Measurements from ENCODE around the gene CALU. TPM values are rescaled to one million over a fixed set of nuclear protein-coding genes. Genes with fewer than 3 reads are reported as not detected.

Gene CALU
- total and polyA plus RNA-seq, 10 of the 15 experiments (the other 5 are each of a cell fraction or from before 2014, with no cell fraction given), result 31.2 to 75.6 (median 42.1) TPM

DNA sequence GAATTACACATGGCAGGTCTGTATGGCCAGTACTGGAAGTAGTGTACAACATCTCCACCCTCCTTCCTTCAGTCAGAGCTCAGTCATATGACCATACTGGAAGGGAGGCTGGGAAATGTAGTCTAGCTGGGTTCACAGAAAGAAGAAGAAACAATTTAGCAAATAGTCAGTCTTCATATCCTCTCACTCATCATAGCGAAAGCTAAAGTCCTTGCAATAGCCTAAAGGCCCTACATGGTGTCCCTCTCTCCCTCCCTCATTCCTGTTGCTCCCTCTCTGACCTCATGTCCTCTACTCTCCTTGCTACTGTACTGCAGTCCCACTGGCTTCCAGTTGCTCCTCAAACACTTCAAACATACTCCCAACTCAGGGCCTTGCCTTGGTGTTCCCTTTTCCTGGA, 4.3 kb upstream of the CALU start (continued):
- TF ChIP-seq, protein P1, sequence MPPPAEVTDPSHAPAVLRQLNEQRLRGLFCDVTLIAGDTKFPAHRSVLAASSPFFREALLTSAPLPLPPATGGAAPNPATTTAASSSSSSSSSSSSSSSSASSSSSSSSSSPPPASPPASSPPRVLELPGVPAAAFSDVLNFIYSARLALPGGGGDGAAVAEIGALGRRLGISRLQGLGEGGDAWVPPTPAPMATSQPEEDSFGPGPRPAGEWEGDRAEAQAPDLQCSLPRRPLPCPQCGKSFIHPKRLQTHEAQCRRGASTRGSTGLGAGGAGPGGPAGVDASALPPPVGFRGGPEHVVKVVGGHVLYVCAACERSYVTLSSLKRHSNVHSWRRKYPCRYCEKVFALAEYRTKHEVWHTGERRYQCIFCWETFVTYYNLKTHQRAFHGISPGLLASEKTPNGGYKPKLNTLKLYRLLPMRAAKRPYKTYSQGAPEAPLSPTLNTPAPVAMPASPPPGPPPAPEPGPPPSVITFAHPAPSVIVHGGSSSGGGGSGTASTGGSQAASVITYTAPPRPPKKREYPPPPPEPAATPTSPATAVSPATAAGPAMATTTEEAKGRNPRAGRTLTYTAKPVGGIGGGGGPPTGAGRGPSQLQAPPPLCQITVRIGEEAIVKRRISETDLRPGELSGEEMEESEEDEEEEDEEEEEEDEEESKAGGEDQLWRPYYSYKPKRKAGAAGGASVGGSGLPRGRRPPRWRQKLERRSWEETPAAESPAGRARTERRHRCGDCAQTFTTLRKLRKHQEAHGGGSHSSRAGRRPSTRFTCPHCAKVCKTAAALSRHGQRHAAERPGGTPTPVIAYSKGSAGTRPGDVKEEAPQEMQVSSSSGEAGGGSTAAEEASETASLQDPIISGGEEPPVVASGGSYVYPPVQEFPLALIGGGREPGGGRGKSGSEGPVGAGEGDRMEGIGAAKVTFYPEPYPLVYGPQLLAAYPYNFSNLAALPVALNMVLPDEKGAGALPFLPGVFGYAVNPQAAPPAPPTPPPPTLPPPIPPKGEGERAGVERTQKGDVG (CRISPR knock-in tag; IDR thresholded peaks at IDR 0.05), result no peak
- no peak for TF ChIP-seq SMAD1 (IDR thresholded peaks at IDR 0.05; ENCODE audit: low read depth, partially characterized antibody)
- no peak for TF ChIP-seq EGR1 (IDR thresholded peaks at IDR 0.05; ENCODE audit: borderline replicate concordance in 1 of 2, low read depth in 2 of 2, low read length in 2 of 2)
- no peak for TF ChIP-seq MTA2 (IDR thresholded peaks at IDR 0.05; ENCODE audit: low read depth)

GRCh38 chr7:128735436-128735835, 3.7 kb upstream of the CALU start:
- no TSS peak for BruUV-seq (replicated peaks)
- Histone ChIP-seq H3K36me3 (ENCODE audit: control insufficient read depth in 2 of 2, insufficient read depth in 2 of 2, low read length in 1 of 2) (no peaks in the 10 kb centered on the region), H3K27me3 (replicated peaks in 1 of 2; ENCODE audit: control insufficient read depth in 2 of 2, insufficient read depth in 2 of 2, low read length in 1 of 2) (no peaks in the 10 kb centered on the region; a peak in 1 of 4 replicates), H3K79me2 (ENCODE audit: control insufficient read depth, insufficient read depth, low read length) (peaks cover 14% of the 10 kb centered on the region), H2AFZ (ENCODE audit: control insufficient read depth, low read depth, low read length) (no peak overlapping the region), H4K20me1 (ENCODE audit: control insufficient read depth, insufficient read depth) (no peaks in the 10 kb centered on the region), H3K4me1 (ENCODE audit: control insufficient read depth, insufficient read depth, low read length) (no peaks in the 10 kb centered on the region), H3K9ac (ENCODE audit: control insufficient read depth, insufficient read depth, low read length) (no peak overlapping the region), H3K9me3 (replicated peaks; ENCODE audit: control insufficient read depth, insufficient read depth, low read length) (no peaks in the 10 kb centered on the region), H3K4me2 (ENCODE audit: control insufficient read depth, insufficient read depth) (no peak overlapping the region), H3K27ac (ENCODE audit: control insufficient read depth, insufficient read depth) (no peak overlapping the region), H3K4me3 (no peak overlapping the region)
- in situ Hi-C loops (cut with MboI) (no loop called here), intact Hi-C loops (cut with micrococcal nuclease; ENCODE audit: unreplicated experiment) (loop anchor here (5.0 kb wide), 1 partner anchor 127 kb away; the partner anchor contains the start of gene ATP6V1F)
- RAD21 ChIA-PET (ENCODE audit: unreplicated experiment), result interaction anchor here (1.0 kb wide), 1 partner anchor 12 kb away, joined by 3 read pairs; no protein-coding TSS in a partner anchor
- FAIRE-seq, result no peak
- 46% methylated on average over 5 of the region's 5 CpGs for WGBS (ENCODE audit: insufficient coverage, insufficient replicate concordance, low lambda C conversion rate, missing lambda C conversion rate)
- CTCF ChIA-PET, result no interaction called here
- no peak for ATAC-seq
- POLR2A ChIA-PET, result interaction anchor here (0.6 to 1.2 kb wide), 3 partner anchors 9 to 33 kb away, joined by 3 to 4 read pairs (median 4); no protein-coding TSS in a partner anchor
- SMC1A ChIA-PET (ENCODE audit: uncharacterized antibody, unreplicated experiment), result interaction anchor here (1.3 to 1.6 kb wide), 2 partner anchors 13 to 27 kb away, joined by 3 to 6 read pairs; no protein-coding TSS in a partner anchor
- no peak for DNase-seq (ENCODE audit: low read depth, low spot score)
- TF ChIP-seq NR2C2 (IDR thresholded peaks at IDR 0.05; ENCODE audit: borderline replicate concordance, control insufficient read depth, insufficient read length, low read depth) (no peak), BHLHE40 (IDR thresholded peaks at IDR 0.05; ENCODE audit: borderline replicate concordance in 1 of 2, low read depth in 2 of 2, low read length in 1 of 2) (no peak), ZBED1 (IDR thresholded peaks at IDR 0.05; ENCODE audit: borderline replicate concordance) (no peak), SUZ12 (IDR thresholded peaks at IDR 0.05; ENCODE audit: unreplicated experiment) (no peak), PAX5 (IDR thresholded peaks at IDR 0.05; ENCODE audit: borderline replicate concordance, low read depth, low read length) (no peak), POLR2AphosphoS5 (IDR thresholded peaks at IDR 0.05; ENCODE audit: low read length) (no peak), ESRRA (IDR thresholded peaks at IDR 0.05; ENCODE audit: low read length) (no peak), ZNF622 (IDR thresholded peaks at IDR 0.05) (no peak), EP300 (IDR thresholded peaks at IDR 0.05; ENCODE audit: borderline replicate concordance in 1 of 2, control insufficient read depth in 1 of 2, low read depth in 2 of 2, low read length in 2 of 2) (no peak)
- TF ChIP-seq, protein P2, sequence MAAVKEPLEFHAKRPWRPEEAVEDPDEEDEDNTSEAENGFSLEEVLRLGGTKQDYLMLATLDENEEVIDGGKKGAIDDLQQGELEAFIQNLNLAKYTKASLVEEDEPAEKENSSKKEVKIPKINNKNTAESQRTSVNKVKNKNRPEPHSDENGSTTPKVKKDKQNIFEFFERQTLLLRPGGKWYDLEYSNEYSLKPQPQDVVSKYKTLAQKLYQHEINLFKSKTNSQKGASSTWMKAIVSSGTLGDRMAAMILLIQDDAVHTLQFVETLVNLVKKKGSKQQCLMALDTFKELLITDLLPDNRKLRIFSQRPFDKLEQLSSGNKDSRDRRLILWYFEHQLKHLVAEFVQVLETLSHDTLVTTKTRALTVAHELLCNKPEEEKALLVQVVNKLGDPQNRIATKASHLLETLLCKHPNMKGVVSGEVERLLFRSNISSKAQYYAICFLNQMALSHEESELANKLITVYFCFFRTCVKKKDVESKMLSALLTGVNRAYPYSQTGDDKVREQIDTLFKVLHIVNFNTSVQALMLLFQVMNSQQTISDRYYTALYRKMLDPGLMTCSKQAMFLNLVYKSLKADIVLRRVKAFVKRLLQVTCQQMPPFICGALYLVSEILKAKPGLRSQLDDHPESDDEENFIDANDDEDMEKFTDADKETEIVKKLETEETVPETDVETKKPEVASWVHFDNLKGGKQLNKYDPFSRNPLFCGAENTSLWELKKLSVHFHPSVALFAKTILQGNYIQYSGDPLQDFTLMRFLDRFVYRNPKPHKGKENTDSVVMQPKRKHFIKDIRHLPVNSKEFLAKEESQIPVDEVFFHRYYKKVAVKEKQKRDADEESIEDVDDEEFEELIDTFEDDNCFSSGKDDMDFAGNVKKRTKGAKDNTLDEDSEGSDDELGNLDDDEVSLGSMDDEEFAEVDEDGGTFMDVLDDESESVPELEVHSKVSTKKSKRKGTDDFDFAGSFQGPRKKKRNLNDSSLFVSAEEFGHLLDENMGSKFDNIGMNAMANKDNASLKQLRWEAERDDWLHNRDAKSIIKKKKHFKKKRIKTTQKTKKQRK (IDR thresholded peaks at IDR 0.05; ENCODE audit: low read depth, low read length), result no peak
